ENCODE data around the gene CCL4.
"Not testable (repeated sequence)": the region's sequence is repeated elsewhere in the genome, so short reads cannot be mapped to it uniquely, and the experiment has no call there.

Gene CCL4

GRCh38 chr17:36103401-36103975 is at the start of gene CCL4:
Gene CCL4 (plus strand): TSS chr17:36103827. CDS start chr17:36103906, 79 bp downstream.
- DNase-seq, result not testable (repeated sequence)

DNA sequence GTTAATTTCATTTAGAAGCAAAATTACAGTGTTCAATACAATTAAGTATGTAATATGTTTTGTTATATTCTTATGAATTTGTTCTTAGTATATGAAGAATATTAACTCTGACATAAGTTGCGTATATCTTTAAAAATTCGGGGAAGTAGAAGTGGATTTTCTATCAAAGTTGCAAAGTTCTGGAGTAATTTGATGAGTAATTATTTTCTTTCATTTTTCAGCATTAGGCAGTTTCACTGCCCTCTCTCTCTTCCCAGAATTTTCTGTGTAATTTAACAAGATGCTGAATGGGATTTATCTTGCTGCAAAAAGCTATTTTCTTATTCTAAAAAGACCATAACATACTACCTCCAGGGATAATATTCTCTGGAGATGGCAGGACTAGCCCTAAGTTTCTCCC is 48.5 kb upstream of the CCL4 start:
- DNase-seq, result no peak

DNA sequence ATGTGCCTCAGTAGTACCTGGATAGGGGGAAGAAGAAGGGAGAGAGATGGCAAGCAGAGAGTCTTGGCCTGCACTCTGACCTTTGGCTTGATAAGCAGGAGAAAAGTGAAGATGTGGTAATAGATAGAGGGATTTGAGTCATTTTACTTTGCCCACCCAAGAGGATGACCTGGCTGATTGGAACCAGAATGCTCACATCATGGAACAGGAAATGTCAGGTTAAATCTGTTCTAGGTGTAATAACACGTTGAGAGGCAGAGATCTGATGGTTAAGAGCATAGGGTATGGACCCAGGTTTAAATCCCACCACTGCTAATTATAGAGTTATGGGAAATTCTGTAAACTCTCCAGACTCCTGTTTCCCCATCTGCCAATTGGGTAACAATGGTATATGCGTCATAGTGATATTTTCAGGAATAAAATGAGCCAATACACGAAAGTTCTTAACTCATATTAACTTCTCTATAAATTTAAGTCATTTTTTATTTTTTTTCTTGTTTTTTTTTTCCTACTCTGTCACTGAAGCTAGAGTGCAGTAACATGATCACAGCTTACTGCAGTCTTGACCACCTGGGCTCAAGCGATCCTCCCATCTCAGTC is 47.6 kb upstream of the CCL4 start:
- no peak for DNase-seq

GRCh38 chr17:36057911-36058310 is 45.7 kb upstream of the CCL4 start:
- no peak for DNase-seq

DNA sequence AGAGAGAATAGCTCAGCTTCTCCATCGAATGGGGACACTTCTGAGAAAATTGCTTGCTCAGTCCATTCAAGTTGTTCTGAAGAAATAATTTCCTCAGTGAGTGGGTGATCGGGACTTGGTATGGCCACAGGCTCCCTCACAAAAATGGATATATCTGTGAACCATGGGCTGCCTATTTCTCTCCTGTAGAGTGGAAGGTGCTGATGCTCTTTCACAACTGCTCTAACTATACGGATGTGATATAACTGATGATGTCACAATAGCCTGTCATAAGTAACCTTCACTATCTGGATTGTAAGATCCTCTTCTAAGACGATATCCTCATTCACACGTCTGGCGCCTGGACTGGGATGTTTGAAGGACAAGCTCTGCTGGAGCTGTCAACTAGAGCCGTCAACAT is 44.2 kb upstream of the CCL4 start:
- no peak for DNase-seq

DNA sequence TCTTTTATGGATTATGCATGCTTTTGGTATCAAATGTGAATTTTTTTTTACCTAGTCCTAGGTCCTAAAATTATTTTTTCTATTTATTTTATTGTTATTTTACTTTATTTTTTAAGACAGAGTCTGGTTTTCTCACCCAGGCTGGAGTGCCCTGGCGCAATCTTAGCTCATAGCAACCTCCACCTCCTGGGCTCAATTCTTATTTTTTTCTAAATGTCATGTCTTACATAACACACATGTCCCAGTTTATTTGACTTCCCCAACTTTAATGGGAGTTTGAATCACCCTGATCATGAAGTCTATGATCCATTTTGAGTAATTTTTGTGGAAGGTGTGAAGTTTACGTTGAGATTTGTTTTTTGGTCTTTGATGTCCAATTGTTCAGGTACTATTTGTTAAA is 42.8 kb upstream of the CCL4 start:
- DNase-seq, result no peak

DNA sequence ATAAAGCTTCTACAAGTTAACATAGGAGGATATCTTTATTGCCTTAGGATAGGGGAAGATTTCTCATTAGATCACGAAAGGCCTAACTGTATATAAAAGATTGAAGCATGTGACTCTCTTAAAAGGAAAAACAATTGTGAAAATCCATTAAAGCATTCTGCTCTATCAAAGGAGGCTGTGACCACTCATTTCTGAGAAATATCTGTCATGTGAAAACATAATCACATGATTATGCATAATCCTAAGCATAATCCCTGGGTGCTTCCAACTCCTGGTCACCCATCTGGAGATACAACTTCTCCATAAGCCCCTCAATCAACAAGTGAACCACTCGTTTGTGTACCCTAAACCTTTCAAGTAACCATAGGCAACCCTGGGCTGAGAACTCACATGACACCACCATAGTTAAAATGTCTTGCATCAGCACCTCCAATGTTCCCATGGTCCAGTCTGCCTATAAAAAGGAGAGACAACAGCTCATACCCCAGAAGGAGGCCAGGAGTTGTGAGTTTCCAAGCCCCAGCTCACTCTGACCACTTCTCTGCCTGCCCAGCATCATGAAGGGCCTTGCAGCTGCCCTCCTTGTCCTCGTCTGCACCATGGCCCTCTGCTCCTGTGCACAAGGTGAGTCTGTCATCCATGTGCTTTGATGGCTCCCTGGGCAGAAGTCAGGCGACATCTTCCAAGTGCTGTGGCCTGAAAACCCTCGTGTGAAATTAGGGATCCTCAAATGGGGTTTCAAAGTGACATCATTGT is 39.7 kb upstream of the CCL4 start, which contains the start of gene CCL18:
CCL18 (plus strand) TSS at position 487 of the 756 bp plus-strand sequence; CDS start at position 558, 71 bp downstream.
- DNase-seq, result no peak

GRCh38 chr17:36066365-36066985 is 37.2 kb upstream of the CCL4 start:
- DNase-seq, result no peak

- no peak for DNase-seq
Observed at GRCh38 chr17:36068524-36068923, 35.1 kb upstream of the CCL4 start.

- no peak for DNase-seq
Observed at GRCh38 chr17:36069136-36069535, 34.5 kb upstream of the CCL4 start.

DNA sequence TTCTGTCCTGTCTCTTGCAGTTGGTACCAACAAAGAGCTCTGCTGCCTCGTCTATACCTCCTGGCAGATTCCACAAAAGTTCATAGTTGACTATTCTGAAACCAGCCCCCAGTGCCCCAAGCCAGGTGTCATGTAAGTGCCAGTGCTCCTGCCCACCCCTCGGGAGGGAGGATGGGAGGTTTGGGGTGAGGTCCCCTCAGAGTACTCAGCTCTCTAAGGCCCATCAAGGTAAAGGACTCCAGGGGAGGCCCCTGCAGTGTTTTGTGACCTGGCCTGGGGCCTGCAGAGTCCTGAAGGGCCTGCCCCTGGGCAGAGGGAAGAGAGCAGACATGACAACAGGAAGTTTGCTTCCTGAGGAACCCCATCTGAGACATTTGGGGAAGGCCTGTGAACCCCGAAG is 33.2 kb upstream of the CCL4 start:
- DNase-seq, result no peak

DNA sequence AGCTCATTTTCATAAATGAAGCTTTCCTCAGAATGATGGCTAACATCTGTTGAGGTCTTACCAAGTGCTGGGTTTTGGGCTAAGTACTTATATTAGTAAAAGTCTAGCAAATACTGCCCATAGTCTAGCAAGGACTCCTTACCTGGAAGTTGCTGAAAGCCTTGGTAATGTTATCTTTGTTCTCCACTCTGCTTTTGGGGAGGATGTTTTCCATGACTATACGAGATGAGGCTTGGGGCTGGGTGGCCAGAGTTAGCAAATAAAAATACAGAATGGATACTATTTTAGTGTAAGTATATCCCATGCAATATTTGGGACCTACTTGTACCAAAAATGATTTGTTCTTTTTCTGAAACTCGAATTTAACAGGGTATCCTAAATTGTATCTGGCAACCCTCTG is 31.9 kb upstream of the CCL4 start:
- DNase-seq, result no peak

DNA sequence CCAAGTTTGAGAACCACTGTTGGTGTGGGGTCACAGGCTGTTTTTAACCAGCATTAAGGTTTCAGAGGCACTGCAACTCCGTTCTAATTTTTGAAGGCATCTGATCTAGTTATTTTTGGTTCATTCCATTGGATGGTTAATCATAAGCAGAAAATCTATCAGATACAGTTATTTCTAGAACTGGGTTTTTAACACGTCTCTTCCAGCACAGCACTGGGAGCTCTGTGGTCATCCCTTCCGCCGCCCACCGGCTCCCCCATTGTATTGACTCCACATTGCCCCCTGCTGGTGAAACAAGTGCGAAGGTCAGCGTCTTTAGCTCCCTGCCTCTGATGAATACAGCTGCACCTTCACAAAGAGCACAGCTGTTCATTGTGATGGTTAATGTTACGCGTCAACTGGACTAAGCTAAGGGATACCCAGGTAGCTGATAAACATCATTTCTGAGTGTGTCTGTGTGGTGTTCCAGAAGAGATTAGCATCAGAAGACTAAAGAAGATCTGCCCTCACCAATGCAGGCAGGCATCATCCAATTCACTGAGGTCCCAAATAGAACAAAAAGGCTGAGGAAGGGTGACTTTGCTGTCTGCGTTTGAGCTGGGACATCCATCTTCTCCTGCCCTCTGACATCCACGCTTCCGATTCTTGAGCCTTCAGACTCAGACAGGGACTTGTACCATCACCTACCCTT is 31.1 kb upstream of the CCL4 start:
- peak; percentile 14 for DNase-seq

DNA sequence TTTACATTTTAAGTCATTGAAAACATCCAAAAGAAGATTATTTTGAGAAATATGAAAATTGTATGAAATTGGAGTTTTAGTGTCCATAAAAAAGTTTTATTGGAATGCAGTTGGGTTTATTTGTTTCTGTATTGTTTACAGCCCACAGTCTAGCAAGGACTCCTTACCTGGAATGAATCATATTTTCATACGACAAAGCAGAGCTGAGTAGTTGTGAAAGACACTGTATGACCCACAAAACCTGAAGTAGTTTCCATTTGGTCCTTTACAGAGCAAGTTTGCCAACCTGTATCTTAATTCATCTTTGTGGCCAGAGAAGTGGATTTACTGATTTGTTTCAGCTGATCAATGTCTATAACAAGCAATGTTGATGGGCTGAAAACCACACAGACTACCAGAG is 29.3 kb upstream of the CCL4 start:
- no peak for DNase-seq

GRCh38 chr17:36081681-36082471 is 21.8 kb upstream of the CCL4 start:
- not testable (repeated sequence) for DNase-seq

DNA sequence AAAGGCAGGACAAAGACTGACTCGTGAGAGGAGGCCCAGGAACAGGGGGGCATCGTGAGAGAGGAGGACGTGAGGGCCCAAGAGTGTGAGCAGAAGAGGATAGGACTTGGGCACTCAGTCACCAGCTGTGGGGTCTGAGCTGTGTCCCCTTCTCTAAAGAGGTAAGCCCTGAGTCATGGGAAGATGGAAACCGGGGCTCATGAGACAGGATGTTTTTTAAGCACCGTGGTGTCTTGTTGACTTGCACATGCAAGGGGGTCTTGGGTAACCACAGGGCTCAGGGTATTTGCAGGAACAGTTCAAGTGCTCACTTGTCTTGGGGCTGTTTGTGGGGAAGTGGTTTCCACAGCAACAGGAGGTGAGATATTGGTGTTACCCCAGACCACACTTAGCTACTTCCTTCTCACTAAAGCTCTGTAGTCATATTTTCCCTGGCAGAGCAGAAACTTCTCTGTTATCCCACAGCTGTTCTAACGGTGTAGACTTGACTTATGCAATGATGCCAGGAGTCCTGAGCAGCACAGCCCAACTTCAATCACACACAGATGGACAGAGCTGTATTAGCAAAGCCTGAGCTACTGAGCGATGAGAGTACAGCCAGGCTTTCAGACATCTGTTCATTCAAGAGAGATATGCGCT is 21.0 kb upstream of the CCL4 start:
- DNase-seq, result not testable (repeated sequence)

DNA sequence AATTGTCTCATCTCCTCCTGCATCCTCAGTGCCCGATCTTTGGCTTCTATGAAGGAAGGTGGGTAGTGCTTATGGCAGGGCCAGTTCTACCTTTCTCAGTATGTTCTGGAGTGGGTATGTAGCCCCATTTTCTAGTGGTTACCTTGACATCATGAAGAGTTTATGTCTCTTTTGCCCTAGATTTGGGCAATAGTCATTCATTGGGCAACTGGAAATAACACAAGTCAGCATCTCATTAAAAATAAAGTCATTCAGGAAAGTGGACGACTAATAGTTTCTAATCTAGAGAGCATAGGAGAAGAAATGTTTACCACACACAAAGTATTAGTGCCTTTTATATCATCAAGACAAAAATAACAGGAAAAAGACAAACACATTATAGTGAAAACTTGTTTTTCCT is 19.9 kb upstream of the CCL4 start:
- not testable (repeated sequence) for DNase-seq

DNA sequence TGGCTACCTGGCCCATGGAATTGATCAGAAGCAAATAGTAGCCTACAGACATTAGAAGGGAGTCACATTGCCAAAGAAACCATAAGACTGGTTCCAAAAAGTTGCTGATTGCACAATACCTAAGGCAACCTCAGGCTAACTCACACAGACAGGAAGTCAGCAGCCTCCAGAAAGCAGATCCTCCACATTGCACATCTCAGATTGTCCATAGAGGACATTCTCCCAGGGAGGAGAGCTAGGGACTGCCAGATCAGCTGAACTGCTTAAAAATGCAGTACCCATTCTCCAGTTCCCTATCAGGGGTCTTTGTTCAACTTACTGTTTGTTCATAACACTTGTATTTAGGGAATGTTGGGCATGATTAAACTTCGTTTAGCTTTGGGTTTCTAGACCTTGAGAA is 17.9 kb upstream of the CCL4 start:
- DNase-seq, result peak; percentile 2

- no peak for DNase-seq
Observed at GRCh38 chr17:36086791-36087190, 16.8 kb upstream of the CCL4 start.

- DNase-seq, result not testable (repeated sequence)
Observed at GRCh38 chr17:36087471-36087870, 16.2 kb upstream of the CCL4 start.

DNA sequence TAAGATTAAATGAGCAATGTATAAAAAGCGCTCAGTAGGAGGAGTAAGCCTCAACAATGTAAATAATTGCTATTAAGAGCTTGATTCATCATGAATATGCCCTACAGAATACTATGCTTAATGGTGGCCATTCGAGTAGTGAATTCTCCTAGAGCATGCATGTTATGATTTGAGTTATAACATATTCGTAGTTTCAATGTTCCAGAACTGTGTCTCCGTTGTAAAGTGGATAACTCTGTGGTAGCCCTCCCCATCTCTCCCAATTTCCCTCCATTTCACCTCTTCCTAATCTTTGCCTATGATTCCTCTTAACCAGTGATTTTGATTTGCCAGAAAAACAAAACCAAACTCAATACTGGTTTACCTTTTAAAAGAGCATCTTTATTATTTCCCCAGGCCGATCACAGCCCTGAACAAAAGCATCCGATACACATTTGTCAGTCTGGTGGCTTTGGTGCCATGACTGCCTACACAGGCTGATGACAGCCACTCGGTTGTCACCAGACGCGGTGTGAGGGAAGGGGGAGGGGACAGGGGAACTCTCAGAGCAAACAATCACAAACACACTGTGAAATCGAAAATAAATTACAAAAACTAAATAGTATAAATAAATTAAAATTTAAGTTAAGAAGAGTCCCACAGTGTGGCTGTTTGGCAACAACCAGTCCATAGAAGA is 15.6 kb upstream of the CCL4 start:
- not testable (repeated sequence) for DNase-seq

Measured in fibroblast of upper back skin (primary cell).